Measurements from ENCODE around the gene GNMT.
A peak's percentile ranks its signal among the peaks of the same experiment; 100 is the strongest.
"Not testable (repeated sequence)": the region's sequence is repeated elsewhere in the genome, so short reads cannot be mapped to it uniquely, and the experiment has no call there.

The GNMT gene

GRCh38 chr6:42941356-42941755 lies 19.2 kb upstream of the GNMT start:
- DNase-seq (ENCODE audit: low read depth in 2 of 2), result not testable (repeated sequence)

DNA sequence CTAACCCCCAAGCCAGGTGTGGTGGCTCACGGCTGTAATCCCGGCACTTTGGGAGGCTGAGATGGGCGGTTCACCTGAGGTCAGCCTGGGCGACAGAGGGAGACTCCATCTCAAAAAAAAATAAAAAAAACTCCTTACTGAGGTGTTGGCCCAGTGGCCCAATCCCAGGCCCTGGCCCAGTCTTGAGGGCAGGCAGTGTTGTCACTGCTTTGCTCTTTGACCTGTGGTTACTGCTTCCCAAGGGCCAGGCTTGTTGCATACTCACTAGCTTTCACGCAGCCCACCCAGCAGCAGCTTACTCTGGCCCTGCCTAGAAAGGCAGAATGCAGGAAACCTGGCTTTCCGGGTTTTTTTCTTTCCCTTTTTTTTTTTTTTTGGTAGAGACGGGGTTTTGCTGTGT lies 18.1 kb upstream of the GNMT start:
- DNase-seq (ENCODE audit: low read depth in 2 of 2), result no peak

DNA sequence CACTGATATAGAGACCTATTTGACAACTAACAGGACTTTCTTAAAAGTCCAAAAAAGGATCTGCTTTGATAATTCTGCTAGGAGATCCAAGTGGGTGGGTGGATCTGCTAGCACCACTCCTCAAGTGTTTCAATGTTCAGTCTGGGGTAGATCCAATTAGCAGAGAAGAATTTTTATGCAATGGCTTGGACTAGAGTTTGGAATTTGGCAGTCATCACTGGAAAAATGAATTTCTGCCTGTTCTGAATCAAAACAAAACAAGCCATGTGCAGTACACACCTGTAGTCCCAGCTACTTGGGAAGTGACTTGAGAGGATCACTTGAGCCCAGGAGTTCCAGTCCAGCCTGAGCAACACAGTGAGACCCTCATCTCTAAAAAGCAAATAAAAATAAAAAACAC lies 12.6 kb upstream of the GNMT start:
- no peak for DNase-seq (ENCODE audit: low read depth in 2 of 2)

DNA sequence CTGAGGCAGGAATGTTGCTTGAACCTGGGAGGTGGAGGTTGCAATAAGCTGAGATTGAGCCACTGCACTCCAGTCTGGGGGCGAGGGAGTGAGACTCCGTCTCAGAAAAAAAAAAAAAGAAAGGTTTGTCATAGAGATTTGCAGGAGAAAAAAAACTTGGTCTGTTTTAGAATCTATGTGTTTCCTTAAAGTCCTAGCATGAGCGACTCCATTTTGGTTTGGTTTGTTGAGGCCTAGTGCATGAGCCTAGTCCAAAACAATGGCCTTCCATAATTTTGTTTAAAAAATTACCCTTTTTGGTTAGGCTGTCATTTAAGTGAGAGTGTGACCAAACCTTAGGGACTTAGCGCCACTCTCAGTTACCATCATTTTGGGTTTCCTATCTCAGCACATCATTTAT lies 8.2 kb upstream of the GNMT start:
- no peak for DNase-seq (ENCODE audit: low read depth in 2 of 2)

DNA sequence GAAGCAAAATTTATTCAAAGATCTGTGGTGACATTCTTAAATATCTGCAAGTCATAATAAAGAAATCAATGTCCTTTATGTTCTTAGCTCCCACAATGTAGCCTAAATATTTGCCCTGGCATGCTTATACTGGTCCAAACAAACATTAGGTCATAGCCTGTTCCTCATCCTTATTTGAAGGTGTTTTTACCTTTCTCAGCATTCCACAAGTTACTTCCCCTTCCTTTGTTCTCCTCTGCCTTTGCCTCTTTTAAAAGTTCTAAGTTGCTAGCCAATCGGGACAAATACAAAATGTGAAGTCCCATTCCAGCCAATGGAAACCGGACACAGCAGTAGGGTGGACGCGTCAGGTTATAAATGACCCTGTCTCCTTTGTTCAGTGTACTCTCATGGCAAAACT lies 6.1 kb upstream of the GNMT start:
- DNase-seq (ENCODE audit: low read depth in 2 of 2), result not testable (repeated sequence)

DNA sequence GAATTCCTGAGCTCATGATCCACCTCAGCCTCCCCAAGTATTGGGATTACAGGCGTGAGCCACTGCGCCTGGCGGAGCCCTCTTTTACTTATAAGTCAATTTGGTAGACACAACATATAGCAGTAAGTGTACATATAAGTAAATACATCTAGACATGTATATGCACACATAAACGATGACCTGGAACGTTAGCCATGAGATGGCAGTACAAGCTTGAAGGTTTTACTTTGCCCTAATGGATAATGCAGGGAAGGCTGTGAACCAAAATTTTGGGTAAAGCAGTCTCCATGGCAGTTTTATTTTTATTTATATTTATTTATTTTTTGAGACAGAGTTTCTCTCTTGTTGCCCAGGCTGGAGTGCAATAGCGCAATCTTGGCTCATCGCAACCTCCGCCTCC lies 2.4 kb upstream of the GNMT start:
- DNase-seq (ENCODE audit: low read depth in 2 of 2), result no peak

DNA sequence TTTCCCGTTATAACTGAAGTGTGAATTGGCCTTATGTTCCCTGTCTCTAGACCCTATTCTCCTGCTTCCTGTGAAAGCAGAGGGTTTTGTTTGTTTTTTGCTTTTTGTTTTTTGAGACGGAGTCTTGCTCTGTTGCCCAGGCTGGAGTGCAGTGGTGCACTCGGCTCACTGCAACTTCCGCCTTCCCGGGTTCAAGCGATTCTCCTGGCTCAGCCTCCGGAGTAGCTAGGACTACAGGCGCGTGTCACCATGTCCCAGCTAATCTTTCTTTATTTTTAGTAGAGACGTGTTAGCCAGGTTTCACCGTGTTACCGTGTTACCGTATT lies 674 bp upstream of the GNMT start:
- no peak for DNase-seq (ENCODE audit: low read depth in 2 of 2)

DNA sequence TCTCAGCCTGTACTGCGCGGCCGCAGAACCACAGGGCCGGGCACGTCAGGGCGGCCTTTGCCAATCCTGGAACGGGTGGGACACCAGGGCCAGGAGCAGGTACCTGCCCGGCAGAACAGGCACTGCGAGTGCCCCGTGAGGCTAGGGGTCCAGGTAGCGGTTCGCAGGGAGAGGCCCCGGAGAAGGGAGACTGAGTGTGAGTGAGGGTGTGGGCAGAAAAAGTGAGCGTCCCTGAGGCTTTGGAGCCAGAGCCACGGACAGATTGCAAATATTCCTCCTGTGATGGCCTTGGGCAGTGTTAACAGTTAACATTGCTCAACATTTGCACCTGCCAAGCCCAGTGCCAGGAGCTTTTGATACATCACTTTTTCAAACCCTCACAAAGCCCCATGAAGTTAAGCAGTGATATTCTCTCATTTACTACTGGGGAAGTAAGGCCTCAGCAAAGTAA lies 491 bp downstream of the GNMT start:
- DNase-seq (ENCODE audit: low read depth in 2 of 2), result no peak

GRCh38 chr6:42962096-42962495 lies 1.5 kb downstream of the GNMT start:
- DNase-seq (ENCODE audit: low read depth in 2 of 2), result no peak

GRCh38 chr6:42962502-42963178 lies 2.1 kb downstream of the GNMT start:
- DNase-seq (ENCODE audit: low read depth in 2 of 2), result no peak

- no peak for DNase-seq (ENCODE audit: low read depth in 2 of 2)
Observed at GRCh38 chr6:42963179-42963854, 2.8 kb downstream of the GNMT start.

GRCh38 chr6:42963855-42964605 lies 3.5 kb downstream of the GNMT start:
- DNase-seq (ENCODE audit: low read depth in 2 of 2), result peak in 1 of 2 donors; percentile 19

- DNase-seq (ENCODE audit: low read depth in 2 of 2), result no peak
Observed at GRCh38 chr6:42966571-42966970, 6.0 kb downstream of the GNMT start.

- no peak for DNase-seq (ENCODE audit: low read depth in 2 of 2)
Observed at GRCh38 chr6:42967228-42967627, 6.7 kb downstream of the GNMT start.

DNA sequence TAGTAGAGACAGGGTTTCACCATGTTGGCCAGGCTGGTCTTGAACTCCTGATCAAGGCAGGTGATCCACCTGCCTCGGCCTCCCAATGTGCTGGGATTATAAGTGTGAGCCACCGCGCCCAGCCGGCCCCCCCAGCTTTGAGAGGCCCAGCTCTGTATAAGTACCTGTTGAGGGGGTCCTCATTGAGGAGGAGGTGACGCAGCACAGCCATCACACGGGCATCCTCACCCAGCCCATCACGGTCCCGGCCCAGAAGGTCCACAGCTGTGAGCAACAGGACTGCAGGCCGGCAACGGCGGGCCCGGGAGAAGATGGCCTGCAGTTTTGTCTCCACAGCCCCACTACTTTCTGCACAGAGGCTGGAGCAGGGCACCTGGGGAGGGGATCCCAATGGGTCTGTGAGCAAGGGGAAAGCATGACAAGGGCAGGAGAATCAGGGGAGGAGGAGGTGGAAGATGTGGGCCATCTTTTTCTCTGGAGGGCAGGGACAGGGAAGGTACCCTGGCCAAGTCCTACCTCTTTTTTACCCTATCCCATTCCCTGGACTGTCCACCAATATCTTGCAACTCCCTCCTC lies 7.7 kb downstream of the GNMT start:
- DNase-seq (ENCODE audit: low read depth in 2 of 2), result no peak

GRCh38 chr6:42968783-42969182 lies 8.2 kb downstream of the GNMT start:
- no peak for DNase-seq (ENCODE audit: low read depth in 2 of 2)

GRCh38 chr6:42969431-42969830 lies 8.9 kb downstream of the GNMT start:
- DNase-seq (ENCODE audit: low read depth in 2 of 2), result no peak

DNA sequence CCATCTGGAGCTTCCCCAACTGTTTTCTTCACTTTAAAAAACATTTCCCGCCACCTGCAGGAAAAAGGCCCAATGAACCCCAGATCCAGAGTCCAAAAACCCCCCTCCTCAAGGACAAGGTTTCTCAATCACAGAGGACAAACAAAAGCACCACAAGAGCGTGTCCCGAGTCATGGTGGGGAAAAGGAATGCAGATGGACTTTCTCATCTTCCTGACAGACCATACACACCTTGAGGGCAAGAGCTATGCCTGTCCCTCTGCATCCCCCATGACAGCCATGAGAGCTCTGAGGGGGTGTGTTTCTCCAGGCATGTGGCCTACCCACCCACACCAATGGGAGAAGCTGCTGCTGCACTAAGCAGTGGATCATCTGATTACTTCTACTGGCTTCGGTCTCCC lies 9.4 kb downstream of the GNMT start:
- no peak for DNase-seq (ENCODE audit: low read depth in 2 of 2)

- DNase-seq (ENCODE audit: low read depth in 2 of 2), result no peak
Observed at GRCh38 chr6:42970871-42971612, 10.5 kb downstream of the GNMT start.

DNA sequence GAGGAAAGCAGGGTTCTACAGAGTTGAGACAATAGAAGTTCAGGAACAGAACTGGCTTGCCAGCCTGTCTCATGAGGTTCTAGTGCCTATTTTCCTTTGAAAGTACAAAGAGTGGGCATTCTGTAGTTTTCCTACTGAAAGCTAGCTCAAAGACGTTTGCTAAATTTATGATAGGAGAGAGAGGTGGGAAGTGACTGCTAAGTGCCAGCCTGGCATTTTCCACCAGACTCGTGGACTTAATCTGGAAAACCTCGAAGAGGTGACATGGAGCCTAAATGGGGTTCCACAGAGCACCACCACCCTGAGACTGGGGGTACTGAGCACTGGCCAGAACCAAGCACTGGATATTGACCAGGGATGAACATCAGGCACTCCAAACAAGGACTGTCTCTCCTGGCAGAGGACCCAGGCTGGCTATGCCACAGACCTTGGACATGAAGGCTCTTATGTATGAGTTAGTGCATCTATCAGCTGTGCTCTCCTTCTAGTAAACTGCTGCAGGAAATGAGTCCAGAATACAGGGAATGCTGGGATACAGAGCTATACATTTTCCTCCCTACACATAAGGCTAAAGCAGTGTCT lies 11.3 kb downstream of the GNMT start:
- DNase-seq (ENCODE audit: low read depth in 2 of 2), result no peak

GRCh38 chr6:42973926-42974325 lies 13.4 kb downstream of the GNMT start:
- DNase-seq (ENCODE audit: low read depth in 2 of 2), result no peak

Measured in stimulated activated CD4-positive, alpha-beta T cell treated with anti-CD3 and anti-CD28 coated beads, Interleukin-15, amount 100 ng/mL, for 48 hours (primary cell).